Suprapubic skin (tissue), 3 donors: ENCODE results near the gene SPATA20.

Experiments
- CTCF ChIP-seq, 2 donors: fragments of 200-600 bp in 1 of 2; fragments of 450-650 bp in 1 of 2; sonication (generic) in 1 of 2; IDR thresholded peaks; one replicate each; pipeline ENCODE4 v1.5.1; 2016 to 2019; ENCODE audit warnings: antibody characterized with exemption in 2 of 2, mild to moderate bottlenecking in 1 of 2, moderate library complexity in 1 of 2
- POLR2AphosphoS5 ChIP-seq, 3 donors: sonication (generic); formaldehyde crosslinking; IDR thresholded peaks; one replicate each; pipeline ENCODE4 v1.6.1; 2017; ENCODE audit warnings: antibody characterized with exemption in 3 of 3

GRCh38 chr17:50549256-50549941, 2.4 kb downstream of the SPATA20 start:
- no peak for TF ChIP-seq CTCF (IDR thresholded peaks at IDR 0.05)
- TF ChIP-seq POLR2AphosphoS5 (IDR thresholded peaks at IDR 0.05) = no peak
